ENCODE results near the gene S1PR1.

- TF ChIP-seq CTCF (conservative IDR thresholded peaks at IDR 0.05; ENCODE audit: low read depth, low read length) (no peak), EZH2 (IDR thresholded peaks at IDR 0.05; ENCODE audit: borderline replicate concordance, low read depth, low read length, poor library complexity, severe bottlenecking) (no peak)
Observed at GRCh38 chr1:101251504-101251903, 14.7 kb downstream of the S1PR1 start.

Data from A673 (cell line).